ENCODE data around the gene PEX14. TPM values are rescaled to one million over a fixed set of nuclear protein-coding genes. Genes with fewer than 3 reads are reported as not detected.
A peak's percentile ranks its signal among the peaks of the same experiment; 100 is the strongest.

The PEX14 gene
- total and polyA plus RNA-seq, 5 donors, result 17.5 to 24.6 (median 20.8) TPM

- Histone ChIP-seq H3K4me3 (ENCODE audit: low read length) (no peak overlapping the region), H3K27me3 (ENCODE audit: control insufficient read depth, insufficient read depth) (no peaks in the 10 kb centered on the region), H3K9me3 (ENCODE audit: control insufficient read depth, low read length) (no peaks in the 10 kb centered on the region), H3K4me1 (ENCODE audit: control insufficient read depth, insufficient read depth, low read length) (peaks cover 6% of the 10 kb centered on the region), H3K27ac (ENCODE audit: low read length) (no peak overlapping the region)
- WGBS, result 93% methylated on average over 31 of the region's 31 CpGs
- ATAC-seq (no peak), DNase-seq (peak in 1 of 3 donors; percentile 50)
- intact Hi-C loops (cut with DNase I), result no loop called here
Observed at GRCh38 chr1:10642403-10643080, 167.8 kb downstream of the PEX14 start.

DNA sequence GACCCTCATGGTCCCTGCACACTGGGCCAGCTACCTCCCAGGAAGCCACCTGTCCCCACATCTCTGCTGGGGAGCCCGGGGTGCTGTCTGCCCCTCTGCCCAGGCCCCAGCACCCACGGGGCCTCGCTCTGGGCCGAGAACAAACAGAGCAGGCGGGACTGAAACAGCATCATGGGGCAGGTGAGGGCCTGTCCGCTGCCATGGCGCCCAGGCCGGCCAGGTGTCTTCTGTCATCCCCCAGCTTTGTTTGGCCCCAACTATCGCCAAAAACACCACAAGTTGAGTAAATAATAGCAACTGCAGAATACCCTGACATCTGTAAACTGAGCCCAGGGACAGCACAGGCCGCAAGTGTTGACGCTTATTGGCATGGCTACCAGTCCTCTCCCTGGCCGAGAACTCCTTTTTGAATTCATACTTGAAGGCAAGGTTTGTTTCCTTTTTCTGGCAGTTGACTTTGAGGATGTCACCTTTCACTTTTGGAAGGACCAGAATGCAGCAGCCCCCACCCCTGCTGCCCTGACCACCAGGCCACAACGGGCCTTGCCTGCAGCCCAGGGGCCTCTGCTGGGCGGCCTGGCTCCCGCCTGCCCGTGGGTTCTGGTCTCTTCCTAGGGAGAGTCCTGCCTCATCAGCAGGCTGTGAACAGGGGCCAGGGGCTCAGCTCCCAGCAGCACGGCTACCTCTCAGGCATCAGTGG lies 169.0 kb downstream of the PEX14 start:
- WGBS, result 92% methylated on average over 17 of the region's 17 CpGs
- H3K4me1 ChIP-seq (ENCODE audit: control insufficient read depth, insufficient read depth, low read length), result peaks cover 6% of the 10 kb centered on the region
- H3K27ac ChIP-seq (ENCODE audit: low read length), result no peak overlapping the region
- ATAC-seq, result no peak
- intact Hi-C loops (cut with DNase I), result no loop called here
- H3K4me3 ChIP-seq (ENCODE audit: low read length), result no peak overlapping the region
- DNase-seq, result peak in 1 of 3 donors; percentile 22
- H3K9me3 ChIP-seq (ENCODE audit: control insufficient read depth, low read length), result no peaks in the 10 kb centered on the region
- H3K27me3 ChIP-seq (ENCODE audit: control insufficient read depth, insufficient read depth), result no peaks in the 10 kb centered on the region

GRCh38 chr1:10644307-10645128 lies 169.8 kb downstream of the PEX14 start:
- intact Hi-C loops (cut with DNase I), result no loop called here
- no peak overlapping the region for H3K4me3 ChIP-seq (ENCODE audit: low read length)
- no peaks in the 10 kb centered on the region for H3K9me3 ChIP-seq (ENCODE audit: control insufficient read depth, low read length)
- H3K4me1 ChIP-seq (ENCODE audit: control insufficient read depth, insufficient read depth, low read length), result peaks cover 6% of the 10 kb centered on the region
- DNase-seq (peak in 1 of 3 donors; percentile 21), ATAC-seq (no peak)
- H3K27me3 ChIP-seq (ENCODE audit: control insufficient read depth, insufficient read depth), result no peaks in the 10 kb centered on the region
- H3K27ac ChIP-seq (ENCODE audit: low read length), result no peak overlapping the region
- WGBS, result 90% methylated on average over 32 of the region's 32 CpGs

GRCh38 chr1:10646347-10646861 lies 171.7 kb downstream of the PEX14 start:
- H3K4me3 ChIP-seq (ENCODE audit: low read length), result no peak overlapping the region
- no peak overlapping the region for H3K27ac ChIP-seq (ENCODE audit: low read length)
- H3K27me3 ChIP-seq (ENCODE audit: control insufficient read depth, insufficient read depth), result no peaks in the 10 kb centered on the region
- H3K4me1 ChIP-seq (ENCODE audit: control insufficient read depth, insufficient read depth, low read length), result no peaks in the 10 kb centered on the region
- 78% methylated on average over 12 of the region's 12 CpGs for WGBS
- DNase-seq, result peak in 1 of 3 donors; percentile 78
- intact Hi-C loops (cut with DNase I), result no loop called here
- peak; percentile 61 to 75 for ATAC-seq
- no peaks in the 10 kb centered on the region for H3K9me3 ChIP-seq (ENCODE audit: control insufficient read depth, low read length)

- no peaks in the 10 kb centered on the region for H3K4me1 ChIP-seq (ENCODE audit: control insufficient read depth, insufficient read depth, low read length)
- no peaks in the 10 kb centered on the region for H3K27me3 ChIP-seq (ENCODE audit: control insufficient read depth, insufficient read depth)
- ATAC-seq (no peak), DNase-seq (no peak)
- H3K27ac ChIP-seq (ENCODE audit: low read length), result no peak overlapping the region
- intact Hi-C loops (cut with DNase I), result no loop called here
- no peak overlapping the region for H3K4me3 ChIP-seq (ENCODE audit: low read length)
- WGBS, result 92% methylated on average over 38 of the region's 38 CpGs
- H3K9me3 ChIP-seq (ENCODE audit: control insufficient read depth, low read length), result no peaks in the 10 kb centered on the region
Observed at GRCh38 chr1:10647414-10648170, 172.8 kb downstream of the PEX14 start.

DNA sequence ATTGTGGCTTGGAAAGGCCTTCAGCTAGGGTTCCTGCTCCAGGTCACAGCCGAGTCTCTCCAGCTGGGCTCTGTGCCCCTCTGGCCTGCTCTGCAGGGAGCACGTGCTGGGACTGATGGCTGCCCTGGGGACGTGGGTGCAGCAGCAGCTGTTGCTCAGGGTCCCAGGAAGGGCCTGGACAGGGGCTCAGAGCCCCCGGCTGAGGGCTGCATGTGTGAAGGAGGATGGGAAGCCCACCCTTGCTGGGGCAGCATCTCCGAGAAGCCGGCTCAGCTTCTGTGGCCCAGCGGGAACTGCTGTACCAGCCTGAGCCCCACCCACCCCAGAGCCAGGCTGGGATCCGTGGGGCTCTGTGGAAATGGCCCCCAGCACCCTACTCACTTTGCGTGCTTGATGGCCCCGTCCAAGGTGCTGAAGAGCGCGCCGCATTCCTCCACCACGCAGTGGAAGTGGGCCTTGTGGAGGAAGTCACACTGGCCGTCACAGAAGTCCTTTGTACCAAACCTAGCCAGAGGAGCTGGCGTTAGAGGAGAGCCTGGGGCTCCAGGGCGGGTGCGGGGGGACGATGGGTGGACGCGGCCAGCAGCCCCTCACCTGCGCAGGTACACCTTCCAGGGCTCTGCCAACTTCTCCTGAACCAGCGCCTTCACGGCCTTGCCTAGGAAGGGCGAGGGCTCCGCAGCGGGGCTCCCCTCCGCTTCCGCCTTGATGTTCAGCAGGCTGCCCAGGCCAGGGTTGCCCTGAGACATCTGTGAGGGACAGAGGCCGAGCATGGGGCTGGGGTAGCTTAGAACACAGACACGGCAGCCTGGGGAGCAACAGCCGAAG lies 174.2 kb downstream of the PEX14 start:
- ATAC-seq (no peak), DNase-seq (no peak)
- Histone ChIP-seq H3K9me3 (ENCODE audit: control insufficient read depth, low read length) (no peaks in the 10 kb centered on the region), H3K27me3 (ENCODE audit: control insufficient read depth, insufficient read depth) (no peaks in the 10 kb centered on the region), H3K27ac (ENCODE audit: low read length) (no peak overlapping the region), H3K4me3 (ENCODE audit: low read length) (no peak overlapping the region), H3K4me1 (ENCODE audit: control insufficient read depth, insufficient read depth, low read length) (no peaks in the 10 kb centered on the region)
- 79% methylated on average over 32 of the region's 32 CpGs for whole genome bisulfite sequencing
- intact Hi-C loops (cut with DNase I), result no loop called here

GRCh38 chr1:10649517-10650201 lies 174.9 kb downstream of the PEX14 start:
- DNase-seq (peak in 1 of 3 donors; percentile 60), ATAC-seq (no peak)
- Histone ChIP-seq H3K27ac (ENCODE audit: low read length) (no peak overlapping the region), H3K4me3 (ENCODE audit: low read length) (no peak overlapping the region), H3K4me1 (ENCODE audit: control insufficient read depth, insufficient read depth, low read length) (no peaks in the 10 kb centered on the region), H3K27me3 (ENCODE audit: control insufficient read depth, insufficient read depth) (no peaks in the 10 kb centered on the region), H3K9me3 (ENCODE audit: control insufficient read depth, low read length) (no peaks in the 10 kb centered on the region)
- WGBS, result 66% methylated on average over 30 of the region's 30 CpGs
- intact Hi-C loops (cut with DNase I), result no loop called here

- intact Hi-C loops (cut with DNase I), result no loop called here
- H3K27me3 ChIP-seq (ENCODE audit: control insufficient read depth, insufficient read depth), result no peaks in the 10 kb centered on the region
- ATAC-seq, result no peak
- WGBS, result 82% methylated on average over 40 of the region's 40 CpGs
- H3K27ac ChIP-seq (ENCODE audit: low read length), result no peak overlapping the region
- H3K9me3 ChIP-seq (ENCODE audit: control insufficient read depth, low read length), result no peaks in the 10 kb centered on the region
- no peak for DNase-seq
- no peaks in the 10 kb centered on the region for H3K4me1 ChIP-seq (ENCODE audit: control insufficient read depth, insufficient read depth, low read length)
- H3K4me3 ChIP-seq (ENCODE audit: low read length), result no peak overlapping the region
Observed at GRCh38 chr1:10650556-10651388, 176.0 kb downstream of the PEX14 start.

DNA sequence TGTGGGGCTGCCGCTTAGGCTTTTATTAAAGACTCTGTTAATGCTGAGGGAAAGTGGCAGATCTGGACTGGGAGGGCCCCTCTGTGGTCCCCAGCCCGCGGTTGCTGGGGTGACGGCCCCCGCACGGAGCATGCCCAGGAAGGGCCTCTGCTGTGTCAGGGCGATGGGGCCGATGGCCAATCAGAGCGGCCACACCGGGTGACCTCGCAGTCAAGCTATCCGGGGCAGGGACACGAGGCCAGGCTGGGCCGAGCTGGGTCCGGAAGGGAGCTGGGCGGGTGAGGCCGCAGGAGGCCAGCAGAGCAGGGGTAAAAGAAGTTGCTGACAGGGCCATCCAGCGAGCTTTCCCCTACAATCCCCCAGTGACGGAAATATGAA lies 176.6 kb downstream of the PEX14 start:
- WGBS, result 59% methylated on average over 19 of the region's 19 CpGs
- DNase-seq, result no peak
- intact Hi-C loops (cut with DNase I), result no loop called here
- peak in 1 of 2 donors; percentile 35 for ATAC-seq
- Histone ChIP-seq H3K4me1 (ENCODE audit: control insufficient read depth, insufficient read depth, low read length) (no peaks in the 10 kb centered on the region), H3K4me3 (ENCODE audit: low read length) (no peak overlapping the region), H3K9me3 (ENCODE audit: control insufficient read depth, low read length) (no peaks in the 10 kb centered on the region), H3K27ac (ENCODE audit: low read length) (no peak overlapping the region), H3K27me3 (ENCODE audit: control insufficient read depth, insufficient read depth) (no peaks in the 10 kb centered on the region)
